CD8-positive, alpha-beta memory T cell (primary cell): ENCODE measurements around the gene TMEM125. TPM values are rescaled to one million over a fixed set of nuclear protein-coding genes. Genes with fewer than 3 reads are reported as not detected.

Source experiments
- CTCF ChIA-PET: fragments of 350-600 bp; sonication (Branson Sonifier 250); formaldehyde crosslinking; loops from one replicate; lab custom pipeline; 2021; ENCODE audit warnings: antibody characterized with exemption; lab: Charles Lee
- POLR2A ChIA-PET: fragments of 350-600 bp; sonication (Branson Sonifier 250); formaldehyde crosslinking; loops from one replicate; lab custom pipeline; 2021; ENCODE audit warnings: antibody characterized with exemption; lab: Charles Lee
- DNase-seq, 5 donors: peaks; one replicate each; pipeline versions ENCODE4 v3.0.0 to v3.0.0-alpha.2; 2020 to 2022; ENCODE audit warnings: mixed read lengths in 1 of 5
- H3K27ac ChIP-seq: one replicate; pipeline ENCODE4 v1.7.0; 2013; ENCODE audit warnings: low read depth, mild to moderate bottlenecking, low read length, moderate library complexity
- H3K27me3 ChIP-seq: 2 replicates; pipeline ENCODE4 v1.7.0; 2013; ENCODE audit warnings: low read length, mild to moderate bottlenecking; ENCODE audit not compliant: insufficient read depth, poor library complexity, severe bottlenecking
- H3K36me3 ChIP-seq: 2 replicates; pipeline ENCODE4 v1.7.0; 2013; ENCODE audit warnings: mild to moderate bottlenecking, low read length, moderate library complexity; ENCODE audit not compliant: insufficient read depth
- H3K4me1 ChIP-seq: 2 replicates; pipeline ENCODE4 v1.7.0; 2013; ENCODE audit warnings: mild to moderate bottlenecking, low read length, moderate library complexity; ENCODE audit not compliant: insufficient read depth
- H3K4me3 ChIP-seq: 2 replicates; pipeline ENCODE4 v1.7.0; 2013; ENCODE audit warnings: mild to moderate bottlenecking, low read length
- H3K9me3 ChIP-seq: 2 replicates; pipeline ENCODE4 v1.7.0; 2013; ENCODE audit warnings: mild to moderate bottlenecking, low read length
- H3K27ac Mint-ChIP-seq, 8 donors: one replicate each; pipeline ENCODE4 v1.8.0; 2020 to 2021; ENCODE audit warnings: mixed read lengths in 8 of 8, mild to moderate bottlenecking in 6 of 8, inconsistent platforms in 3 of 8, moderate library complexity in 3 of 8
- H3K27me3 Mint-ChIP-seq, 2 donors: one replicate each; pipeline ENCODE4 v1.8.0; 2020 to 2021; ENCODE audit warnings: mixed read lengths in 2 of 2, mild to moderate bottlenecking in 1 of 2, moderate library complexity in 1 of 2
- H3K36me3 Mint-ChIP-seq, 3 donors: one replicate each; pipeline ENCODE4 v1.8.0; 2020 to 2021; ENCODE audit warnings: mixed read lengths in 3 of 3, inconsistent platforms in 1 of 3, mild to moderate bottlenecking in 1 of 3
- H3K4me1 Mint-ChIP-seq, 3 donors: one replicate each; pipeline ENCODE4 v1.8.0; 2020 to 2021; ENCODE audit warnings: mixed read lengths in 3 of 3, inconsistent platforms in 1 of 3, mild to moderate bottlenecking in 1 of 3
- H3K4me3 Mint-ChIP-seq, 7 donors: one replicate each; pipeline ENCODE4 v1.8.0; 2020 to 2021; ENCODE audit warnings: mixed read lengths in 7 of 7, mild to moderate bottlenecking in 6 of 7, moderate library complexity in 4 of 7, inconsistent platforms in 2 of 7
- H3K9me3 Mint-ChIP-seq, 5 donors: one replicate each; pipeline ENCODE4 v1.8.0; 2020 to 2022; ENCODE audit warnings: mixed read lengths in 5 of 5, mild to moderate bottlenecking in 3 of 5, moderate library complexity in 2 of 5, inconsistent platforms in 1 of 5
- polyA plus RNA-seq: library from polyadenylated mRNA; unstranded; fragments of 300-500 nt; fragmentation: Illumina TruSeq; gene quantifications from one replicate; pipeline ENCODE4 v1.2.3, GENCODE V29; 2021
- total RNA-seq, 2 experiments: library from RNA; stranded (reverse); gene quantifications; one replicate each; pipeline ENCODE4 v1.2.3, GENCODE V29; 2021

The TMEM125 gene
- total and polyA plus RNA-seq, 3 experiments from 2014 or later = not detected

DNA sequence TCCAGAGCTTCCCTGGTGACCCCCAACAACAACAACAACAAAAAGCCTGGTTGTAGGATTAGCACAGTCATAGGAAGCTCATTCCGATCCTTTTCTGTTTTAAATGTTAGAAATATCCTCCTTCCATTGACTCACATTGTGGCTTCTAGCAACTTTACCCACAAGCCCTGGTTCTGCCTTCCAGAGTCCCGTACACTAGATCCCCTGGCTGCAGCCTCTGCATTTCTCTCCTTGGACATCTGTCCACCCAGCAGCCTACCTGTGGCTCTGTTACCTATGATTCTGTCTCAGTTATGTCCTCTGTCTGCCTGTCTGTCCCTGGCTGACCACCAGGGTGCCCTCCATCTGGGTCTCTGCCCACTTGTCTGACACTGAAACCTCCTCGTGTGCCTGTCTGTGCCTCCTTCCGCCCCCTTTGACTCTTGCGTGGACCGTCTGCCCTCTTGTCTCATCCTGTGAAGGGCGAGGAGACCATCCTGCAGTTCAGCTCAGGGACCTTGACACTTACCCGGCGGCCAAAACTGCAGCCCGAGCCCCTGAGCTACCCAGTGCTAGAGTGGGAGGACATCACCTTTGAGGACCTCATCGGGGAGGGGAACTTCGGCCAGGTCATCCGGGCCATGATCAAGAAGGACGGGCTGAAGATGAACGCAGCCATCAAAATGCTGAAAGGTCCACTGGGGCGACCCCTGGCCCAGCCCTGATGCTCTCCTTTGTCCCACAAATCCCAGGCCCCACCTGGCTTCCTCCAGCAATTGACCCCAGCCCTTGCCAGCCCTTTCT lies 47.1 kb downstream of the TMEM125 start:
- H3K27me3 ChIP-seq = no peaks in the 10 kb centered on the region
- H3K36me3 Mint-ChIP-seq = no peaks in the 10 kb centered on the region
- no peaks in the 10 kb centered on the region for H3K4me1 ChIP-seq
- ChIA-PET CTCF (no interaction called here), POLR2A (no interaction called here)
- H3K9me3 ChIP-seq = no peaks in the 10 kb centered on the region
- H3K9me3 Mint-ChIP-seq = no peaks in the 10 kb centered on the region
- H3K27me3 Mint-ChIP-seq = no peaks in the 10 kb centered on the region
- H3K27ac Mint-ChIP-seq = no peak overlapping the region
- no peaks in the 10 kb centered on the region for H3K4me1 Mint-ChIP-seq
- no peak overlapping the region for H3K27ac ChIP-seq
- DNase-seq = no peak
- no peak overlapping the region for H3K4me3 Mint-ChIP-seq
- no peak overlapping the region for H3K4me3 ChIP-seq
- H3K36me3 ChIP-seq = no peaks in the 10 kb centered on the region

DNA sequence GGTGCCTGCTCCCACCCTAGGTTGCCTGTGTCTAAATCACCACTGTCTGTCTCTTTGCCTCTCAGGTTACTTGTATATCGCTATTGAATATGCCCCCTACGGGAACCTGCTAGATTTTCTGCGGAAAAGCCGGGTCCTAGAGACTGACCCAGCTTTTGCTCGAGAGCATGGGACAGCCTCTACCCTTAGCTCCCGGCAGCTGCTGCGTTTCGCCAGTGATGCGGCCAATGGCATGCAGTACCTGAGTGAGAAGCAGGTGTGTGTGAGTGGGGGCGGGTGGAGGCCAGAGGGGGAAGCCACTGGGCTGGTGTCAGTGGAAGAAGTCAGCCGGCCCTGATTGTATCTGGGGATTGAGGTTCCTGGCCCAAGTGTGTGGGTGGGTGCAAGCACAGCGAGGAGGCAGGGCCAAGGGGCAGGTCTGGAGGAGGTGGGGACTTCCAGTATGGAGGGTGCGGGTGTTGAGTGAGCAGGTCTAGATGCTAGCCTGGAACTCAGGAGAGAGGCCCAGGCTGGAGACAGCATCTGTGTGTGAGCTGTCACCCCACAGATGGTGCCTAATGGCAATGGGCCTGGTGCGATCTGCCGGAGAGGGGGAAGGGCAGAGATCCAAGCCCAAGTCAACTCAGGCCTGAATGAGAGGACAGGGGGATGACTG lies 48.2 kb downstream of the TMEM125 start:
- no peak for DNase-seq
- Histone ChIP-seq H3K36me3 (no peaks in the 10 kb centered on the region), H3K4me3 (no peak overlapping the region), H3K9me3 (no peaks in the 10 kb centered on the region), H3K27ac (no peak overlapping the region), H3K27me3 (no peaks in the 10 kb centered on the region), H3K4me1 (no peaks in the 10 kb centered on the region)
- Mint-ChIP-seq H3K4me3 (no peak overlapping the region), H3K36me3 (no peaks in the 10 kb centered on the region), H3K27me3 (no peaks in the 10 kb centered on the region), H3K4me1 (no peaks in the 10 kb centered on the region), H3K9me3 (no peaks in the 10 kb centered on the region), H3K27ac (no peak overlapping the region)
- CTCF ChIA-PET = no interaction called here
- POLR2A ChIA-PET = no interaction called here

DNA sequence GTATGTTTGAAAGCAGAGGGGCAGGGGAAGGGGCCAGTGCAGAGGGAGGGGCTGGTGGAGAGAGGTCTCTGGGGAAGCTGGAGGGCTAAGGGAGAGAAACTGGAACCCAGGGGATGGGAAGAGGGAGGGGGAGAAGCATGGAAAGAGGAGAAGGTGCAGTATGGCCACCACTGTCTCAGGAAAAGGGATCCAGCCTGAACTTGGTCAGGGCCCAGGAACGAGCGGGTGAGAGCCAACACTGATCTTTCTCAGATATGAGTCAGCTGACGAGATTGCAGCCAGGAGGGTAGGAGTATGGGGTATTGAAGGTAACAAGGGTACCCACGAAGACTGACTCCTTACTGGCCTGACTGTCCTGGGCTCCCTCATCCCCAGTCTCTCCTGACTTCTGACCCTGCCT lies 49.0 kb downstream of the TMEM125 start:
- Histone ChIP-seq H3K9me3 (no peaks in the 10 kb centered on the region), H3K4me3 (no peak overlapping the region), H3K36me3 (no peaks in the 10 kb centered on the region), H3K27ac (no peak overlapping the region), H3K27me3 (no peaks in the 10 kb centered on the region), H3K4me1 (no peaks in the 10 kb centered on the region)
- Mint-ChIP-seq H3K27ac (peak overlapping the region in 1 of 8 donors; percentile 11), H3K9me3 (no peaks in the 10 kb centered on the region), H3K27me3 (no peaks in the 10 kb centered on the region), H3K4me3 (no peak overlapping the region), H3K36me3 (no peaks in the 10 kb centered on the region), H3K4me1 (no peaks in the 10 kb centered on the region)
- ChIA-PET CTCF (no interaction called here), POLR2A (no interaction called here)
- no peak for DNase-seq

DNA sequence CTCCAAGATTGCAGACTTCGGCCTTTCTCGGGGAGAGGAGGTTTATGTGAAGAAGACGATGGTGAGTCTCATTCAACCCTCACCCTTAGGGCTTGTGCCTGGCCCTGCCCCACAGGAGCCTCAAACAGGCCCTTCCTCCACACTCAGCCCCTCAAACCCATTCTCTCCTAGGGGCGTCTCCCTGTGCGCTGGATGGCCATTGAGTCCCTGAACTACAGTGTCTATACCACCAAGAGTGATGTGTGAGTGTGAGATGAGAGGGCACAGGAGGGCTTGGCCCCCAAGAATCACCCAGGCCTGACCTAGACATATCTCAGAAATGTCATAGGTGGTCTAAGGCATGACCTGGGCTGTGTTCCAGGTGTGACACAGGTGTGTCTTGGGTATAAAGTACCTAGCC lies 49.5 kb downstream of the TMEM125 start:
- H3K36me3 Mint-ChIP-seq = peaks cover 0 to 2% (median 0%) of the 10 kb centered on the region in 3 donors
- peaks cover 0 to 3% (median 2%) of the 10 kb centered on the region in 5 donors for H3K9me3 Mint-ChIP-seq
- DNase-seq = no peak
- H3K27ac Mint-ChIP-seq = no peak overlapping the region
- no peaks in the 10 kb centered on the region for H3K27me3 Mint-ChIP-seq
- Histone ChIP-seq H3K27ac (no peak overlapping the region), H3K27me3 (no peaks in the 10 kb centered on the region), H3K36me3 (no peaks in the 10 kb centered on the region), H3K9me3 (no peaks in the 10 kb centered on the region), H3K4me1 (no peaks in the 10 kb centered on the region), H3K4me3 (no peak overlapping the region)
- H3K4me3 Mint-ChIP-seq = no peak overlapping the region
- POLR2A ChIA-PET = no interaction called here
- CTCF ChIA-PET = no interaction called here
- H3K4me1 Mint-ChIP-seq = no peaks in the 10 kb centered on the region

DNA sequence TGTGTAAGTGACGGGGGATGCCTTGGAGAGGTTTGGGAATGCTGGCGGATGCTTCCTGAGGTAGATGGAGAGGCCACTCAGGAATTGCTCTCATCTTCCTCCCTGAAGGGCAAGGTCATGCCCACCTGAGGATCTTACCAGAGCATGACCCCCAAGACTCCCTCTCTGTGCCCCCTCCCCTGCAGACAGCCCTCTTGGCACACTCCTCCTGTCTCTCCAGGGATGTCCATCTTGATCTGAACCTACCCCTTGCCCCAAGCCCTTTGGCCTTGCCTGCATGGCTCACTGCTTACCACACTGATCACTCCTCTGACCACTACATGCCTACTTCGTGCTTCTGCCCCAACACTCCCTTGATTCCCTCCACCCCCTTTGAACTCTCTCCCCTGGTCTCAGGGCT lies 50.0 kb downstream of the TMEM125 start:
- Histone ChIP-seq H3K4me1 (no peaks in the 10 kb centered on the region), H3K4me3 (no peak overlapping the region), H3K27me3 (no peaks in the 10 kb centered on the region), H3K36me3 (no peaks in the 10 kb centered on the region), H3K27ac (no peak overlapping the region), H3K9me3 (no peaks in the 10 kb centered on the region)
- H3K36me3 Mint-ChIP-seq = peaks cover 0 to 7% (median 1%) of the 10 kb centered on the region in 3 donors
- H3K9me3 Mint-ChIP-seq = peaks cover 3 to 7% (median 6%) of the 10 kb centered on the region in 5 donors
- peak overlapping the region in 2 of 8 donors; percentile 16 to 46 for H3K27ac Mint-ChIP-seq
- no peak overlapping the region for H3K4me3 Mint-ChIP-seq
- CTCF ChIA-PET = no interaction called here
- no peak for DNase-seq
- POLR2A ChIA-PET = no interaction called here
- no peaks in the 10 kb centered on the region for H3K4me1 Mint-ChIP-seq
- peaks cover 0 to 1% of the 10 kb centered on the region in 2 donors for H3K27me3 Mint-ChIP-seq

DNA sequence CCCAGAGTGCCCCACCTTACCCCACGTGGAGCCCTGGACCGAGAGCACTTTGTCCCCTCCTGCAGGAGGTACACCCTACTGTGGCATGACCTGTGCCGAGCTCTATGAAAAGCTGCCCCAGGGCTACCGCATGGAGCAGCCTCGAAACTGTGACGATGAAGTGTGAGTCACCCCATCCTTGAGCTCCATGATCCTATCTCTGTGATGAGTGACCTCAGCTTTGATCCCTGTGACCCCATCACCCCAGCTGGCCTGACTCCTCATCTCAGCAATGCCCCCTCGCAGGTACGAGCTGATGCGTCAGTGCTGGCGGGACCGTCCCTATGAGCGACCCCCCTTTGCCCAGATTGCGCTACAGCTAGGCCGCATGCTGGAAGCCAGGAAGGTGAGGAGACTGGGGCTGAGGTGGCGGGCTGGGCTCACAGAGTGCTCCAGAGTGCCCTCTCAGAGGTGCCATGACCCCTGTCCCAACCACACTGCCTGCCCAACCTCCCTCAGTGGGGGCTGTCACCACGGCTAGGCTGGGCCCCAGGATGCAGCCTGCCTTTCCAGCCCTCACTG lies 51.6 kb downstream of the TMEM125 start:
- Histone ChIP-seq H3K4me1 (no peaks in the 10 kb centered on the region), H3K4me3 (no peak overlapping the region), H3K27ac (no peak overlapping the region), H3K36me3 (no peaks in the 10 kb centered on the region), H3K9me3 (no peaks in the 10 kb centered on the region), H3K27me3 (no peaks in the 10 kb centered on the region)
- Mint-ChIP-seq H3K27me3 (peaks cover 0 to 1% of the 10 kb centered on the region in 2 donors), H3K4me1 (no peaks in the 10 kb centered on the region), H3K4me3 (no peak overlapping the region), H3K9me3 (peaks cover 8 to 19% (median 16%) of the 10 kb centered on the region in 5 donors), H3K27ac (peak overlapping the region in 1 of 8 donors; percentile 30), H3K36me3 (peaks cover 0 to 18% (median 1%) of the 10 kb centered on the region in 3 donors)
- POLR2A ChIA-PET = no interaction called here
- CTCF ChIA-PET = no interaction called here
- DNase-seq = no peak

DNA sequence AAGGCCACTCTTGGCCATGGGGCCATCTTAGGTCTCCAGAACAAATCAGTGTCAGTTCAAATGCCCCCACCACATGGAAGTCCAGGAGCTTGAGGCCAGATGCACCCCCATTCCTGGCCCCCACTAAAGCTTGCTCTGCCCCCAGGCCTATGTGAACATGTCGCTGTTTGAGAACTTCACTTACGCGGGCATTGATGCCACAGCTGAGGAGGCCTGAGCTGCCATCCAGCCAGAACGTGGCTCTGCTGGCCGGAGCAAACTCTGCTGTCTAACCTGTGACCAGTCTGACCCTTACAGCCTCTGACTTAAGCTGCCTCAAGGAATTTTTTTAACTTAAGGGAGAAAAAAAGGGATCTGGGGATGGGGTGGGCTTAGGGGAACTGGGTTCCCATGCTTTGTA lies 52.7 kb downstream of the TMEM125 start:
- peaks cover 0 to 18% (median 1%) of the 10 kb centered on the region in 3 donors for H3K36me3 Mint-ChIP-seq
- H3K4me3 Mint-ChIP-seq = no peak overlapping the region
- H3K9me3 Mint-ChIP-seq = peaks cover 11 to 21% (median 16%) of the 10 kb centered on the region in 5 donors
- H3K27ac Mint-ChIP-seq = no peak overlapping the region
- Histone ChIP-seq H3K9me3 (no peaks in the 10 kb centered on the region), H3K27me3 (no peaks in the 10 kb centered on the region), H3K27ac (no peak overlapping the region), H3K36me3 (no peaks in the 10 kb centered on the region), H3K4me3 (no peak overlapping the region), H3K4me1 (no peaks in the 10 kb centered on the region)
- DNase-seq = no peak
- CTCF ChIA-PET = no interaction called here
- H3K27me3 Mint-ChIP-seq = peaks cover 0 to 1% of the 10 kb centered on the region in 2 donors
- H3K4me1 Mint-ChIP-seq = no peaks in the 10 kb centered on the region
- POLR2A ChIA-PET = no interaction called here
